HPDE6-E6E7 (cell line): Measurements from ENCODE around the gene FER.
A peak's percentile ranks its signal among the peaks of the same experiment; 100 is the strongest.
"Not testable (repeated sequence)": the region's sequence is repeated elsewhere in the genome, so short reads cannot be mapped to it uniquely, and the experiment has no call there.

ENCODE experiments used
- DNase-seq: peaks from one replicate; pipeline ENCODE4 v3.0.0; 2011; ENCODE audit warnings: missing footprints; ENCODE audit errors: extremely low spot score

Gene FER

DNA sequence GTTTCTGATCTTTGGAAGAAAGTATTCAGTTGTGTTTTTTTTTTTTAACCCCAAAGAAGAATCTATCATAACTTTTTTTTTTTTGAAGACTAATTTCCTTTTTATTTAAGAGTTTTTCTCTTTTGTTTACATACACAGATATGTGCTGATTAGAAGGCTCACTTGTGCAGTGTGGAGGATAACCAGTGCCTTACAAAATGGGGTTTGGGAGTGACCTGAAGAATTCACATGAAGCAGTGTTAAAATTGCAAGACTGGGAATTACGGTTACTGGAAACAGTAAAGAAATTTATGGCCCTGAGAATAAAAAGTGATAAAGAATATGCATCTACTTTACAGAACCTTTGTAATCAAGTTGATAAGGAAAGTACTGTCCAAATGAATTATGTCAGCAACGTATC is 50.3 kb downstream of the FER start:
- no peak for DNase-seq

DNA sequence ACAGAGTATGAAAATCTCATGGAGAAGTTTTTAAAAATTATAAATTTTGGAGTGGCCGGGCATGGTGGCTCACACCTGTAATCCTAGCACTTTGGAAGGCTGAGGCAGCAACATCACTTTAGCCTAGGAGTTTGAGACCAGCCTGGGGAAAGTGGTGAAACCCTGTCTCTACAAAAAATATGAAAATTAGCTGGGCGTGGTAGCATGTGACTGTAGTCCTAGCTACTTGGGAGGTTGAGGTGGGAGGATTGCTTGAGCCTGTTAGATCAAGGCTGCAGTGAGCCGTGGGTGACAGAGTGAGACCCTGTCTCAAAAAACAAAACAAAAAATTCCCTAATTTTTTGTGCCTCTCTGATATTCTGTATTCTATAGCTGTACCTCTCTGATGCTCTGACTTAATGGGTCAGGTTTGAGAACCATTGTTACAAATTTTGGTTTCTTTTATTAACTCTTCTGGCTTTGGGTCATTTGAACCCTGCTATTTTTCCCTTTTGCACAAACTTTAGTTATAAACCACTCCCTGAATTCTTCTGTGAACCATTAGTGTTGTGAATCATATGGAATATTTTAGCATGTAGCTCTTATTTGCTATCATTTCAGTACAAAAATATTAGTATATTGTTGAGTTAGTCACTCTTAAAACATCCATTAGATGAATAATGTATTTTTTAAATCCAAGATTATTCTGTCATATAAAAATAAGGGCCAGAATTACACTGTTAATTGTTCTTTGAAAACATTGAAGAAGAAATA is 51.0 kb downstream of the FER start:
- DNase-seq, result no peak

DNA sequence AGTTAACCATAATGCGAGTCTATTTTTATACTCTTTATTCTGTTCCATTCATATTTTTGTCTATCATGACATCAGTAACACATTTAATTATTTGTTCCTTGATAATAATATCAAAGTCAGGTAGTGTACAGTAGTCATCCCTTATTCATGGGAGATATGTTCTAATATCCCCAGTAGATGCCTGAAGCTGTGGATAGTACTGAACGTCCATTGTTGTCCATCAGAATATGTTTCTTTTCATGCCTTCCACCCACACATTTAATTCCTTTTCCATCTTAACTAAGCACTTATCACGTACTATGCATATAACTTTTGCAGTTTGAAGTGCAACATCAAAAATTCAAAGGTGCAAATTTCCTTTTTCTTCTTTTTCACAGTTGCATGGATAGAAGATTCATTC is 53.6 kb downstream of the FER start:
- DNase-seq, result no peak

DNA sequence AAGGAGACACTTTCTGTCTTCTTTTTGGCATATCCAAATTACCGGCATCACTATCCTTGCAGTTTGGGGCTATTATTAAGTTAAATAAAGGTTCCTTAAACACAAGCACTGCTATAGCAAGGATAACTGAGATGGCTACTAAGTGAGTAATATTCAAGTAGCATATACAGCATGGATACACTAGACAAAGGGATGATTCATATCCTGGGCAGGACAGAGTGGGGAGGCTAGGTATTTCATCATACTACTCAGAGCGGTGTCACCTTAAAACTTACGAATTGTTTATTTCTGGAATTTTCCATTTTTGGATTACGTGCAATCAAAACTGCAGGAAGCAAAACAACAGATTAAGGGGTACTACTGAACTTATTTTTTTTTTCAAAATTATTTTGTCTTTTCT is 54.1 kb downstream of the FER start:
- peak; percentile 58 for DNase-seq

DNA sequence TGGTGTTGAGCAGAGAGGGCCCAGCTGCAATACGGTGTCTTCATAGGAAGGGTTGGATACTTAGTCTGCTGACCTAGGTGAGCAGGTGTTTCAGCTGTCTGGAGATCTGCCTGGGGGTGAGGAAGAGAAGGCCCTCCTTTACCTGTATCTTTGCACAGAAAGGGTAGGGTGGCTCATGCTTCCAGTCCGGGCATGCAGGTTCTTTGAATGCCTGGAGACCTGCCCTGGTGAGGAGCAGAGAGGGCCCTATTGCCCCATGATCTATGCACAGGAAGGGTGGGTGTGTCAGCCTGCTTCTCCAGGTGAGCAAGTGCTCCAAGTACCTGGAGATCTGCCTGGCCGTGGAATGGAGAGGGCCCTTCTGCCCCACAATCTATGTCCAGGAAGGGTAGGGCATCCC is 63.0 kb downstream of the FER start:
- DNase-seq, result no peak

DNA sequence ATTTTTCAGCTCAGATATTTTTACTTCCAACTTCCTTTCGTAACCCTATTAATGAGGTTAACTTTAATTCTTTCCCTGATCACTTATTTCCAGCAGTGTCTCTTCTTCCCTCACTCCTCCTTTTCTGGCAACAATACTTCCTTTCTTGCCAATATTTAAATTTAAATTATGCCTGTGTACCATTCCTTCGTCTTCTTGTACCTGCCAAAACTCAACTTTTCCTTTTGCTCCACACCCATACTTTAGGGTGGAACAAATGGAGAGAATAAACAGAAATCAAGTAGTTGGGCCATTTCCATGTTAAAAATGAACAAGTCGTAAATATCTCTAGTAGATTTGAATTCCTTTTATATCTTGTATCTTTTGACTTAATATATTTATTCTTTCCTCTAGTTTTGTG is 66.0 kb downstream of the FER start:
- DNase-seq, result no peak

DNA sequence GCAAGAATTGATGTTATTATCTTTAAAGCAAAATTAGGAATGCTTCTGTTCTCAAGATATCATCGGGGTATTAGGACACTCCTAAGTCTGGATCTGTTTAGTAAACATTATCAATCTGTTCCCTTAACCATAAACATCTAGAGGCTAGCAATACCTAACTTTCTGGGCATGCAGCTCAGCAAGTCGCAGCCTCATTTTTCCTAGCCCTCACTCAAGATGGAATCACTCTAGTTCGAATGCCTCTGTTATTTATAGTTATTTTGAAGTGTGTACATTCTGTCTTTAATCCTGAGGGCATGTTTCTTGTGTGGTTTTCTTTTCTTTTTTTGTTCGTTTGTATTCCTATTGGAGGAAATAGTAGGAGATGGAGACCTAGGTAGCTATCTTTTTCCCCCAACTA is 66.9 kb downstream of the FER start:
- DNase-seq, result no peak

DNA sequence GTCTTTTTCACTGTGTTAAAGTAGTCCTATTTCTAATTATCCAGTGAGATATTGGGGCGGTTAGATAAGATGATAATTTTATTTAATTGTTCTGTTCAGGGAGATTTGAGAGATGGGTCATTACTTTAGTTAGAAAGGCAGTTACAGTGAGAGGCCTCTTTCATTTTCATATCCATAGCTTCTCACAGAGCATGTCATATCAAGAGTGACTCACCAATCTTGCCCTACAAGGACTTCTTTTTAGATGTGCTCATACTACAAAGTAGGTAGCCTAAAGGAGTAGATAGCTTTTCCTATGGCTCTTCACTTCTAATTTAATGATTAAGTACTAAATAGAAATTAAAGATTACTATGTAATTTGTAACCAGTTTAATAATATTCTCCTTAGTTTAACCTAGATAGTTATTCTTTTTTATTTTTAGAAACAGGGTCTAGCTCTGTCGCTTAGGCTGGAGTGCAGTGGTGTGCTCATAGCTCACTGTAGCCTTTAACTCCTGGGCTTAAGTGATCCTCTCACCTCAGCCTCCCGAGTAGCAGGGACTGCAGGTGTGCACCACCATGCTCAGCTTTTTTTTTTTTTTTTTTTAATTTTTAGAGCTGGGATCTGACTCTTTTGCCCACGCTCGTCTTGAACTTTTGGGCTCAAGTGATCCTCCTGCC is 71.0 kb downstream of the FER start:
- peak; percentile 51 for DNase-seq

DNA sequence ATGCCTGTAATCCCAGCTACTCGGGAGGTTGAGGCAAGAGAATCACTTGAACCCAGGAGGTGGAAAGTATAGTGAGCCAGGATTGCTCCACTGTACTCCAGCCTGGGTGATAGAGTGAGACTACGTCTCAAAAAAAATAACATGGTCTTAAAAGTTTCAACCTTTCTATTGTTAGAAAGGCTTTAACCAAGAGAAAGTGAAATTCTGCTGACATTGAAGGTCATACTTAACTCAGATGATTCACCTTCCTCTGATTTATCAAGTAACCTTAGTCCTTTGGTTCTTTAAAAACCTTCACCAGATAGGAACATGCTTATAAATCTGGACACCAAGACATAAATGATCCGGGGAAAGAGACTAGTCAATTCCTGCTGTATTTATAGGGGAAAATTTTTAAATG is 73.3 kb downstream of the FER start:
- DNase-seq, result no peak

DNA sequence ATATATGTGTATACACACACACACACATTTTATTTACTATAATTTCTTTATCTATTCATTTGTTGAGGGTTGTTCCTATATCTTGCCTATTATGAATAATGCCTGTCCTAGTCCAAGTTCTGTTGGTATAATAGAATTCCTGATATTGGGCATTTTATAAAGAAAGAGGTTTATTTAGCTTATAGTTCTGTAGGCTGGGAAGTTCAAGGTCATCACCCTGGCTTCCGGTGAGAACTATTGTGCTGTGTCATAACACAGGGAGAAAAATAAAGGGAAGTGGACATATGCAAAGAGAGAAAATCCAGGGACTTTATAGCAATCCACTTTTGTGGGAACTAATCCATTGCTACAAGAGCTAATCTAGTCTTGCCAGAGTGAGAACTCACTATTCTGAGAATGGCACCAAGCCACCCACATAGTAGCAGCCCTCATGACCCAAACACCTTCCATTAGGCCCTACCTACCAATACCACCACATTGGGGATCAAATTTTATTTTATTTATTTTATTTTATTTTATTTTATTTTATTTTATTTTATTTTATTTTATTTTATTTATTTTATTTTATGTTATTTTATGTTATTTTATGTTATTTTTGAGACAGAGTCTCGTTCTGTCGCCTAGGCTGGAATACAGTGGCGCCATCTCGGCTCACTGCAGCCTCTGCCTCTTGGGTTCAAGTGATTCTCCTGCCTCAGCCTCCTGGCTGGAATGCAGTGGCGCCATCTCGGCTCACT is 74.7 kb downstream of the FER start:
- no peak for DNase-seq

DNA sequence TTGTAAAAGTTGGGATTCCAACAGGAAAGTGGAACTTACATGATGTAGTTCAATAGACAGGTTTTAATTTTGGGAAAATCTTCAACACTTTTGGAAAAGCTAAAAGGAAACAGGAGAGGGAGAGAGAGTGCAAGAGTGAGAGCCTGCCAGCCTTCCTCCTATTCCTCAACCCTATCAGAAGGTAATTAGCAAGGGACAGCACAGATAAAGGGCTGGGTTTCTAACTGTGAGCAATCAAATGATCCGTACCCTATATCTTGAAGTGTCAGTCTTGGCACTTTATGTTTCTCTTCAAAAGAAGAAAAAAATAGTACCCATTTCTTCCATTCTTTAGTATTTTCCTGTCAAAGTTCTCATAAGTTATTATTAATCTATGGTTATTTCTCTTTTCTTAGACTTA is 79.4 kb downstream of the FER start:
- DNase-seq, result no peak

DNA sequence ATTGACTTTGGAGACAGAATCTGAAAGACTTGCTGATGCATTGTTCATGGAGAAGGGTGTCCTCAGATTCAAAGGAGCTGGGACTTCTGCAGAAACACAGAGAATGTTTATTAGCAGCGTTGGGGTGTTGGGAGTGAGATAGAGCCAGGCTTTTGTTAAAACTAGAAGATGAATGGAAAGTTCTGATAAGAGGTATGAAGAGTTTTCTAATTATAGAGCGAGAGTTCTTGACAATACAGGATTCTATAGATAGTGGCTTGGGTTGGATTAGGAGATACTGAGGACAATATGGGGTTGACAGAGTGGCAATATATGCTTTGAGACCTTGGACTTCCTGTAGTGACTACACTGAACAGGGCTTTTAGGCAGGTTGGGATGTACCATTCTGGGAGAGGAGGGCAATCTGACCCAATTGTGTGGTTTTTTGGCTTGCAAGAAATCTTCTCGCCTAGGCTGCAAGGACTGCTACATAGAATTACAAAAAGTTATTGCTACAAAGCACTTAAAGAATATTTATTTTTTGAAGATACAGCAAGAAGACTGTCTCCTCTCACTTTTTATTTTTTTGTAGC is 83.1 kb downstream of the FER start:
- no peak for DNase-seq

DNA sequence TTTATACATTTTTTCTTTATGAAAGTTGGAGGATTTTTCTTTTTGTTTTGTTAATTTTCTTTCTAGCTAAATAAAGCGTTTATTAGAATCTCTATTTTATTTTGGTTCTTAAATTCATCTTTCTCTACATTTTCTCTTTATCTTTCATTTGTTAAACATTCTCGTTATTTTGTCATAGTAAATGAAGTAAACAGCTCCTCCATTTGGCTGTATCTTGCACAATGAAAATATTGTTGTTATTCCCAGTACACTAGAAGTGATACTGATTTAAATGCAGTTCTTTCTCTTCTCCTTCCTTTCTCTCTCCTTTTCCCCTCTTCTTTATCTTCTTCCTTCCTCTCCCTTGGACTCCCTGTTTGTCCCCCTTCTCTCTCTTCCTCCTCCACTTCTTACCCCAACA is 88.8 kb downstream of the FER start:
- no peak for DNase-seq

DNA sequence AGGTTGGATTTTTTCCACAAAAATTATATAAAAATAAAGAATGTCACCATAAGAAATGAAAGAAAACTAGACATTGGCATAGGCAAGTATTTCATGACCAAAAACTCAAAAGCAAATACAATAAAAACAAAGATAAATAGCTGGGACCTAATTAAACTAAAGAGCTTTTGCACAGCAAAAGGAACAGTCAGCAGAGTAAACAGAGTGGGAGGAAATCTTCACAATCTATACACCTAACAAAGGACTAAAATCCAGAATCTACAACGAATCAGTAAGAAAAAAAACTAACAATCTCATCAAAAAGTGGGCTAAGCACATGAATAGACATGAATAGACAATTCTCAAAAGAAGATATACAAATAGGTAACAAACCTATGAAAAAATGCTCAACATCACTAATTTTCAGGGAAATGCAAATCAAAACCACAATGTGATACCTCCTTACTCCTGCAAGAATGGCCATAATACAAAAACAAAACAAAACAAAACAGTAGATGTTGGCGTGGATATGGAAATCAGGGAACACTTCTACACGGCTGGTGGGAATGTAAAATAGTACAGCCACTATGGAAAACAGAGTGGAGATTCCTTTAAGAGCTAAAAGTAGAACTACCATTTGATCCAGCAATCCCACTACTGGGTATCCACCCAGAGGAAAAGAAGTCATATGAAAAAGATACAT is 94.7 kb downstream of the FER start:
- not testable (repeated sequence) for DNase-seq

DNA sequence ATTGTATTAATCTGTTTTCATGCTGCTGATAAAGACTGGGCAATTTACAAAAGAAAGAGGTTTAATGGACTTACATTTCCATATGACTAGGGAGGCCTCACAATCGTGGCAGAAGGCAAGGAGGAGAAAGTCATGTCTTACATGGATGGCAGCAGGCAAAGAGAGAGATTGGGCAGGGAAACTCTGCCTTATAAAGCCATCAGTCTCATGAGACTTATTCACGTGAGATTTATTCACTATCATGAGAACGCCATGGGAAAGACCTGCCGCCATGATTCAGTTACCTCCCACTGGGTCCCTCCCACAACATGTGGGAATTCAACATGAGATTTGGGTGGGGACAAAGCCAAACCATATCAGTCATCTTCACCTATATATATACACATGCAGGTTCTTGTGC is 103.4 kb downstream of the FER start:
- not testable (repeated sequence) for DNase-seq

DNA sequence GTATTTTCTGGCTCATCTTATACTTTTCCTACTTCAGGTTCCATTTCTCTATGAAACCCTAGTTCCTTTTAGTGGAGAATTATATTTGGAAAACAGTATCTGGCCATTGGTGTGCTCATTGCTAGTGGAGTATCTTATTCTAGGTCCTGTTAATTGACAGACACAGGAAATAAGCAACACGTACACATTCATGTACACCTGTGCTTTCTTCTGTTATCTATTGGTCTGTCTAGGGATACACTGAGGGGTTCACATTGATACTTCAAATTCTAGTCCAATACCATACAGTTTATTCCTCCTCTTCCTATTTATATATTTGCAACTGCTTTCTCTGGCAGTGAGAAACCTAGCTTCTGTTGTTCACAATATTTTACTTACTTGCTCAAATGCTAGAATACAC is 110.2 kb downstream of the FER start:
- DNase-seq, result no peak

DNA sequence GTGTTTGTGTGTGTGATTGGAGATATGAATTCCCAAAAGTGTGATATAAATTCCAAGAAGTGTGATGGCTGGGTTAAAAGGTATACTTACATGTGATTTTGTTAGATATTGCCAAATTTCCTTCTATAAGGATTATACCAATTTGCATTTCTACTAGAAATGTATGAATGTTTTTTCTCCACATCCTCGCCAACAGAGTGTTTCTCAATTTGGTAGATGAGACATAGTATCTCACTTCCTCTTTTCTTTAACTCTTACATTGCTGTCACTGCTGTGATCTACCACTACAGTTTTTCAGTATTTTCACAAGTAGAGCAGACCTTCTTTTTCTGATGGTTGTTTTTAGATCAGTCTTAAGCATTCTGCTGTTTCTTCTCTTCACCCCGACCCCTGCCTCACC is 111.3 kb downstream of the FER start:
- no peak for DNase-seq

DNA sequence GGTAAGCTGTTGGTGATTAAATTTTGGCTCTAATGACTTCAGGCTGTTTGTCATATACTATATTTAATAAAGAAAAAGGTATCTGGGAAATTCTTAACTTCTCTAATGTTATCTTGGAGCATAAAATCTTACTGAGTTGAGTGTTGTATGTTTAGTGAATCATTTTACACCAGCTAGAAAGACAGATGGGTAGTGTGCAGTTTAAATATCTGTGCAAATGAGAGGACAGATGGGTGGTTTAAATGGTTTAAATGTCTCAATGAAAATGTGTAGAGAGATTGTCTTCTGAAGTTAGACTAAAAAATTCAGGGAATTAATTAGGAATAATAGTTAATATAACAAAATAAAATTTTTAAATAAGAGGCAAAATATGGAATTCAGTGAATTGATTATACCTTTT is 114.5 kb downstream of the FER start:
- DNase-seq, result no peak

DNA sequence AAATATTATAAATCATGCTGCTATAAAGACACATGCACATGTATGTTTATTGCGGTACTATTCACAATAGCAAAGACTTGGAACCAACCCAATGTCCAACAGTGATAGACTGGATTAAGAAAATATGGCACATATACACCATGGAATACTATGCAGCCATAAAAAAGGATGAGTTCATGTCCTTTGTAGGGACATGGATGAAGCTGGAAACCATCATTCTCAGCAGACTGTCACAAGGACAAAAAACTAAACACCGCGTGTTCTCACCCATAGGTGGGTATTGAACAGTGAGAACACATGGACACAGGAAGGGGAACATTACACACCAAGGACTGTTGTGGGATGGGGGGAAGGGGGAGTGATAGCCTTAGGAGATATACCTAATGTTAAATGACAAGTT is 118.4 kb downstream of the FER start:
- DNase-seq, result not testable (repeated sequence)

DNA sequence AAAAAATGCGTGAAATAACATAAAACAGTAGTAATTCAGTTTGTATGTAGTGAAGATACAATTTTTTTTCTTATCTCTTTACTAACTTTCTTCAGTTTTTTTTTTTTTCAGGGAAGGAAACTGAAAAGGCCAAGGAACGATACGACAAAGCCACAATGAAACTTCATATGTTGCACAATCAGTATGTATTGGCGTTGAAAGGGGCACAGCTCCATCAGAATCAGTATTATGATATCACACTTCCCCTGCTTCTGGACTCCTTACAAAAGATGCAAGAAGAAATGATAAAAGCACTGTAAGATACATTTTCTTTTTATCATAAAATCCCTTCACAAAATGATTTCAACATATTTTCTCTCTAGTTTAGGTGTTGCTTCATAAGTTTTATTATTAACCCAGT is 120.0 kb downstream of the FER start:
- no peak for DNase-seq

DNA sequence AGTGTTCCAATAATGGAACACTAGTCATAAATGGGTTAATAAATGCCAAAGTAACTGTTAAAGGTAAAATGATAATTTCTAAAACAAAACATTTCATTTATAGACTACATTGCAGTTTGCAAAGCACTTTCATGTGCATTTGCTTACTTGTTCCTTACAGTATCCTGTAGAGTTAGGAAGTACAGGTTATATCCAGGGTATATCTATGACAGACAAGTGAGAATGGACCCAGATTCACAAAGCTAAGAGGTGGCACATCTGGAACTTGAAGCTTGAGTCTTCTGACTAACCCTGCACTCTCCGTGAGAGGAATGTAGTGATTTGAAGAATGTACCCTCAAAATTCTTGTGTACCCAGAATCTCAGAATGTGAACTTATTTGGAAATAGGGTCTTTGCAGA is 121.4 kb downstream of the FER start:
- DNase-seq, result no peak

DNA sequence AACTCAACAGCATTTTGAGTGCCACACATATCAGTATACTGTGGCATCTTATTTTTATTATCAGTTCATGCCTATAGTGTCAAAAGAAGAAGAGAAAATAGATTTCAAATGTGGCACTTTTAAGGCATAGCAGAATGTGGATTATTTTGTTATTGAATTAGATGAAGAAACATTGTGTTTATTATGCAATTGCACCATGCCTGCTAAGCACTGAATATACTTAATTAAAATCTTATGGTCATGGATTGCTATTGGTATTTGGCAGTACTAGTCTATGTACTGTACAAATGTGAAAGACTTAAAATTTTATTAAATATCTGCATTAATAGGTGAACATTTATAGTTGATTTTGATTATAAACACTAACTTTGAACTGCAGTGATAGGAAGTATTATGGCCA is 128.8 kb downstream of the FER start:
- DNase-seq, result no peak
